A172 (cell line): ENCODE results near the gene SUN5. TPM values are rescaled to one million over a fixed set of nuclear protein-coding genes. Genes with fewer than 3 reads are reported as not detected.
"Not testable (repeated sequence)": the region's sequence is repeated elsewhere in the genome, so short reads cannot be mapped to it uniquely, and the experiment has no call there.

Source experiments
- DNase-seq: peaks from one replicate; pipeline ENCODE4 v3.0.0-alpha.2; 2015; ENCODE audit warnings: low spot score
- total RNA-seq: library from RNA; depleted of rRNA; stranded (reverse); fragments of >200 nt; shearing (Covaris generic); gene quantifications from 2 replicates; pipeline ENCODE4 v1.2.3, GENCODE V29; 2014; rRNA removed

Gene SUN5, protein sequence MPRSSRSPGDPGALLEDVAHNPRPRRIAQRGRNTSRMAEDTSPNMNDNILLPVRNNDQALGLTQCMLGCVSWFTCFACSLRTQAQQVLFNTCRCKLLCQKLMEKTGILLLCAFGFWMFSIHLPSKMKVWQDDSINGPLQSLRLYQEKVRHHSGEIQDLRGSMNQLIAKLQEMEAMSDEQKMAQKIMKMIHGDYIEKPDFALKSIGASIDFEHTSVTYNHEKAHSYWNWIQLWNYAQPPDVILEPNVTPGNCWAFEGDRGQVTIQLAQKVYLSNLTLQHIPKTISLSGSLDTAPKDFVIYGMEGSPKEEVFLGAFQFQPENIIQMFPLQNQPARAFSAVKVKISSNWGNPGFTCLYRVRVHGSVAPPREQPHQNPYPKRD
- total RNA-seq: not detected in 2 replicates

DNA sequence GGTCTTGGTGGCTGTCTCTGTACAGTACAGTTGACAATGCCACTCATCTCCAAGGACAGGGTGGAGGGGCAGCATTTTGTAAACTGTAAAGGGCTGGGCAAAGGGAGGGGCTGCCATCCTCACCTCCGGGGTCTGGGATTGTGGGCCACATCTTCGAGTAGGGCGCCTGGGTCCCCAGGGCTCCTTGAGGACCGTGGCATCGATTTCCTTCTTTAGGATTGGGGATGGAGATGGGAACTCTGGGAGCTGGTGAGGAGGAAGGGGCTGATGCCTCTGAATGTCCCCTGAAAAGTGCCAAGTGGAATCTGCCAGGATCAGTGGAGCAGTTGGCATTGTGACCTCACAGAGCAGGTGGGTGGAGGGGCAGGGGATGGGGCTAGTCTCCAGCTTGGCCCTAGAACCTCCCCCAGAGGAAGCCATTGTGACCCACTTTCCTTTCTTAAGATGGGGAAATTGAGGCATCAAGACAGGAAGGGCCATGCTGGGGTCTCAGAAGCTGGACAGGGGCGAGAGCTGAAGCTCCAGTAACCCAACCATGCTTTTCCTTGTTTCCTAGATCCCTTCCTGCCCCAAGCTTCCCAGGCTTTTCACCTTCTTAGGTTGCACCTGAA, at the start of gene SUN5:
SUN5 (minus strand) TSS at position 293 of the 611 bp plus-strand sequence; CDS start at position 200, 93 bp downstream.
- DNase-seq: no peak

DNA sequence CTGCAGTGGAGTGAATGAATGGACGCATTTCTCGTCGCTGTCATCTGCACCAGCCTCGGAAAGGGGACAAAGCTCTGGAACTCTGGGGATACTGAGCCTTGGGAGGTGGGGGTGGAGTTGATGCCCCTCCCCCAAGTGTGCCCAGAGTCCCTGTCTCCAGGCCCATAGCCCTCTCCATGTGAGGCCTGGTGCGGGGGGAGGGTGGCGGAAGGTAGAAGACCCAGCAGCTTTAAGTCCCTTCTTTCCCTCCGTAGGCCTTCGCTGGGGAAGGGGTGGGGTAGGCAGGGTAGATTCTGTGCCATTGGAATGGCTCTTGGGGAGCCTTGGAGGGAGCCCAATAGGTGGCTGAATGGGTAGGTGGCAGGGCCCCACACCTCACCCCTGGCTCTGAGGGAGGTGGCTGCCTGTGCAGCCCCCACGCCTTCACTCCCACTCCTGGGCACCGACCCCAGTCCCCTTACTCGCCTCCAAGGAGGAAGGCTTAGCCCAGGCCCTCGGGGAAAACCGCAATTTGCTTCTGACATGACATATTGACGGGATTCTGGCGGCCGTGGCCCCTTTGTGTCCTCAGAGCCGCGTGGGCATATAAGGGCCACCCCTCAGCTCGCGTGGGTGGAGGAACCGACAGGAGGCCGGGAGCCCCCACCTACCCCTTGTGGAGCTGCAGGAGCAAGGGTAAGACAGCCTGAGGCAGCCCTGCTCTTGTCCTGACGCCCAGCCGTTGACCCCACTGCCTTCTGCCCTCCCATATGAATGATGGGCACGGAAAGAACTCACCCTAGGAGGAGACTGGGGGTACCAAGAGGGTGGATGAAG, 49.3 kb upstream of the SUN5 start, which contains the start of gene BPIFB3:
BPIFB3 (plus strand) TSS at position 613 of the 816 bp plus-strand sequence. CDS start 1,533 bp downstream, outside the sequence.
- no peak for DNase-seq

DNA sequence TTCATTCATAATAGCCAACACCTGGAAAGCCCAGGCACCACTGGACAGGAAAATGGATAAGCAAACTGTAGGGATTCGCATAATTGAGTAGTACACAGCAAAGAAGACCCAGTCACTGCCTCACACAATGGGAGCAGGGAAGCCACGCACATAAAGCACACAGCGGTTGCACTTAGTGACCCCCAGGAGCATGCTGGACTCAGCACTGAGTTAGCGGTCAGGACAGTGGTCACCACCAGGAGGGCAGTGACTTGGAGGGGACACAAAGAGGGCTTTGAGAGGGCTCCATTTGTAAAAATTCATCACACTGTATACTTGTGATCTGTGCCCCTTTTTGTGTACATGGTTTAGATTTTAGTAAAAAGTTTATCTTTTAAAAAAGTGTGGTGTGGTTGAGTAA, 47.1 kb upstream of the SUN5 start:
- DNase-seq: no peak

DNA sequence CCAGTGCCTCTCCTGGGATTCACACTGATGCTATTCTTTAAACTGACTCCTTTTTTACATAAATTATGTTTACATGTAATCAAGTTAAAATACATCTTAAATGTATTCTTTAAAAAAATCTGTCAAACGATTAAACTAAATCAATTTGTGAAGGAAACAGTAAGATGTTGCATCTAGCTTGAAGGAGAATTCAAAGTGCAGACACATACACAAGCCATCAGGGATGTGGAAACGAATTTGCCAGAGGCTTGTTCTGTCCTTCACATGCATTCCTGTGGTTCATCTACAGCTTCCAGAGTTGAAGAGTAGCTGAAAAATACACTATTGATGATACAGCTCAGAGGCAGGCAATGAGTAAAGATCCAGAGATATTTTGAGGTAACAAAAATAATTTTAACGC, 42.2 kb upstream of the SUN5 start:
- no peak for DNase-seq

DNA sequence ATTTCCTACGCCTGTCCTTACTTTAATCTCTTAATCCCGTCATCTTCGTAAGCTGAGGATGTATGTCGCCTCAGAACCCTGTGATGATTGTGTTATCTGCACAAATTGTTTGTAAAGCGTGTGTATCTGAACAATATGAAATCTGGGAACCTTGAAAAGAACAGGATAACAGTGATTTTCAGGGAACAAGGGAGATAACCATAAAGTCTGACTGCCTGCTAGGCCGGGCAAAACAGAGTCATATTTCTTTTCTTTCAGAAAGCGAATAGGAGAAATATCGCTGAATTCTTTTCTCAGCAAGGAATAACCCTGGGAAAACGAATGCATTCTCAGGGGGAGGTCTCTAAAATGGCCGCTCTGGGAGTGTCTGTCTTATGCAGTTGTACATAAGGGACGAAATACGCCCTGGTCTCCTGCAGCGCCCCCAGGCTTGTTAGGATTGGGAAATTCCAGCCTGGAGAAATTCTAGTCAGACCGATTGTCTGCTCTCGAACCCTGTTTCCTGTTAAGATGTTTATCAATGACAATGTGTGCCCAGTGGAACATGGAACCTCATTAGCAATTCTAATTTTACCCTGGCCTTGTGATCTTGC, 41.0 kb upstream of the SUN5 start:
- not testable (repeated sequence) for DNase-seq

DNA sequence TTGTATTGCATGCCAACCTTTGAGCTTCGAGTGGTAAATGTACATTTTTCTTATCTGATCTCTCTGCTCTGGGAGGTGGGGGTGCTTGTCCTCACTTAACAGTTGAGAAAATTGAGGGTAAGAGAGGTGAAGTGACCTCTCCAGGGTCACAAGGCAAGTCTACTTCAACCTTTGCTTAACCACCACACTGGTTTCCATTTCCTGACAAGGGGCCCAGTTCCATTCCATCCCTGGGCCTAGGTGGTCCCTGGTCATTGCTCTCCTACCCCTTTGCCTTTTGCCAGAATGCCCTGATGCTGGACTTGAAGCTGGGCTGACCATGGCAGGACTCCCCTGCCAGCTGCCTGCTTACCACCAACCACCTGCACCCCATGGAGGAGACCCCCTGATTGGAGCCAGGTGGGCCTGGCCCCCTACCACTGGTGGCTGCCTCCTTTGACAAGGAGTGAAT, 39.5 kb upstream of the SUN5 start:
- no peak for DNase-seq

DNA sequence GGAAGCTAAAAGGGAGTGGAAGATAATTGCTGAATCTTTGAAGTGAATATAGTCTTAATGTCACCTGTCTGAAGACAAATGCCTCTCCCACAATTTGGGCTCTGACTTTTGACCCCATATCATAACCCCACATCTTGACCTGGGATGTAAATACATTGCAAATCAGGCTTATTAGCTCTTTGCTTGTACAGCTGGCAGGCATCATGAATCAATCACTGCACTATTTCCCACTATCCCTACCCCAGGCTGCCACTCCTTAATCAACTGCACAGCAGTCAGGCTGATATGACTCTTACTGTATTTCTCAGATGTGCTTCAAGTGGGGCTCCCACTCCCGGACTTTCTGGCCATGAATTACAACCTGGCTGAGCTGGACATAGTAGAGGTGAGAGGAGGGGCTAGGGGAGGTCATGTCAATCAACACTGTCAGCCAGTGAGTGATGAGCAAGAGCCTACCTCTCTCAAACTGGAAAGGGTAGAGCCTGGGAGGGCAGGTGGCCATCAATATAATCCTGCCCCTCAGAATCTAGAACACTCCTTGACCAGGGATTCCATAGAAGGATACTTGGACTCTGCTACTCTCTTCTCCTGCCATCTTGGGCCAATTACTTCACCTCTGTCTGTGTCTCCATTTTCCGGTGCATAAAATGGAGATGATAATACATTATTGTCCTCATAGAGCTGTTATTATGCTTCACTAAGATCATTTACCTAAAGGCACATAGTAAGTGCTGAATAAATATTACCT, 38.9 kb upstream of the SUN5 start:
- DNase-seq: no peak

DNA sequence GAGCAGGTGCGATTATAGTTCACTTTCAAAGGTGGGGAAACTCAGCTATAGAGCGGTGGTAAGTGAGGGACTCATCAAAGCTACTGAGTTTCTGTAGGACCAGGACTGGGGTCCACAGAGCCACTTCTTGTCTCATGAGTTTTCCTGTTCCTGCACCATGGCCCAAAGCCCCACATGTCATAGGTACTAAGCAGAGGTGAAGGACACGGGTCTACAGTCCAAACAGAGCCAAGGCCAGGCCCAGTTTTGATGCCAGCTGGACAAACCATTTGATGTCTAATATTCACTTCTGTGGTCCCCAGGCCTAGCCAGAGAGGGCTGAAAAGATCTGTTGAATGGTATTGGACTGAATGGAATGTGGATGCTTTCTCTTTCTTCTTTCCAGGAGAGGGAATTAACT, 38.2 kb upstream of the SUN5 start:
- no peak for DNase-seq

DNA sequence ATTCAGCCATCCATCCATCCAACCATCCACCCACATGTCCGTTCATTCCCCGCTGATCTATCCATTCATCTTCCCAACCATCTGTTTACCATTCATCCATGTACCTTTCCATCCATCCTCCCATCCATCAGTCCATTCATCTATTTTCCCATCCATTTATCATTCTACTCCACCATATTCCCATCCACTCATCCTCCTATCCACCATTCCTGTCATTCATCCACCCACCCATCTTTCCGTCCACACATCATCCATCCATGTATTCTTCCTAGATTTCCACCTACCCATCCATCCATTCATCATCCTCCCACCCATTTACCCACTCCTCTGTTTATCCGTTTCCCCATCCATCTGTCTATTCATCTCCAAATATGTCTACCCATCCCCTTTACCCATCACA, 34.0 kb upstream of the SUN5 start:
- no peak for DNase-seq

DNA sequence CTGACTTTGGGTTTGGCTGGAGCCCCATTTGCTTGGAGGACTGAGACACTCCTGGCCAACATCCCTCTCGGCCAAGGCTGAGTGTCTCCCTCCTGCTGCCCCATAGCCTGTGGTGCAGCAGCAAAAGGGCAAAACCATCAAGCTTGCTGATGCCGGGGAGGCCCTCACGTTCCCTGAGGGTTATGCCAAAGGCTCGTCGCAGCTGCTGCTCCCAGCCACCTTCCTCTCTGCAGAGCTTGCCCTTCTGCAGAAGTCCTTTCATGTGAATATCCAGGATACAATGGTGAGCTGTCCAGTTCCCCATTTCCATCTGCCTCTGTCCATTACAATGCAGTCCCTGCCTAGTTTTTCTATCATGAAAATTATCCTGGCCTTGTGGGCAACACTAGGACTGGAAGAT, 33.2 kb upstream of the SUN5 start:
- DNase-seq: no peak

DNA sequence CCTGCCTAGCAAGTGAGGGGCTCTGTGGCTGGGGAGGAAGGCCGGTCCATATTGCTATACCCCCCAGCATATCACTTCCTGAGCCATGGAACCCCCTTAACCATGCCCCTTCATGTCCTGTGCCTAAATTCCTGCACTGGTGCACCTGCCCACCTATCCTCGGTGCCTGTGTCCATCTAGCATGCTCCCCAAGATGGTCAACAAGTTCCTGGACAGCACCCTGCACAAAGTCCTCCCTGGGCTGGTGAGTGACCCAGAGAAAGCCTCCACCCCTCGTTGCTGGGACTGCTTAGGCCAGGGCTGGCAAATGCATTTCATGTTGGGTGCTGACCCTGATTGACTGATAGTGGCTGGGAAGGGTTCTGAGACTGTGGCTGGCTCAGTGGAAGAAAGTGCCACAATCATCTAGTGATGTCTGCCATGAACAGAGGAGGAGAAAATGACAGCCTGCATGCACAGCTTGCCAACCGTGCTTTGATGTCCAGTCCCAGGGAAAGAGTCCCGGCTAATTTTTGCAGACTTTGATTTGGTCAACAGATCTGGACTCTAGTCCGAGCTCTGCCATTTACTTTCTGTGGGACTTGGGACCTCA, 30.8 kb upstream of the SUN5 start:
- no peak for DNase-seq

DNA sequence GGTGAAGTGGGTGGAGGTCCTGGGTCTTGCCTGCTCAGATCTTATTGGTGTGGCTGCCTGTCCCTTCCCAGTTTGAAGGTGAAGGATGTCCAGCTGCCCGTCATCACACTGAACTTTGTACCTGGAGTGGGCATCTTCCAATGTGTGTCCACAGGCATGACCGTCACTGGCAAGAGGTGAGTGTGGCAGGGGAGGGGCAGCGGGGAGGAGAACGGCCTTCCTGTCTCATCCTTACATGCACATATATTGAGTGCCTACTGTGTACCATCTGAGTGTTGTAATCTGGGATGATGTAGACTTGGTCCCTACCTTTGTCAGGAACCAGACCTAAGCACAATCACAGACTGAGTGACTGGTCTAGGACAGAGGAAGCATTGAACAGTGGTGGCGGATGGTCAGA, 29.9 kb upstream of the SUN5 start:
- no peak for DNase-seq

DNA sequence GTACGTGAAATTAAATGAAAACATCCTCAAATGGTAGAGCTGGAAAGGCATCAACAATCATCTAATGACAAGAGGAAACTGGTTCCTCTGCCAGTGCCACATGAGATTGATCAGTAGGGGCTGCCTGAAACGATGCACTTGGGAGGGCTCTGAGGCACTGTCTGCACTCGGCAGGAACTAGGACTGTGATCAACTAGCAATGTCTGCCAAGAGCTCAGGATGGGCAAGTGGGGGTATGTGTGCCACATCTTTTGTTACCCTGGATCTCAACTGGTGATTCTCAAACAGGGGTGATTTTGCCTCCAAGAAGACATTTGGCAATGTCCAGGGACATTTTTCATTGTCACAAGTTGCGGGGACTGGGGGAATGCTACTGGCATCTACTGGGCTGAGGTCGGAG, 29.1 kb upstream of the SUN5 start:
- DNase-seq: no peak

DNA sequence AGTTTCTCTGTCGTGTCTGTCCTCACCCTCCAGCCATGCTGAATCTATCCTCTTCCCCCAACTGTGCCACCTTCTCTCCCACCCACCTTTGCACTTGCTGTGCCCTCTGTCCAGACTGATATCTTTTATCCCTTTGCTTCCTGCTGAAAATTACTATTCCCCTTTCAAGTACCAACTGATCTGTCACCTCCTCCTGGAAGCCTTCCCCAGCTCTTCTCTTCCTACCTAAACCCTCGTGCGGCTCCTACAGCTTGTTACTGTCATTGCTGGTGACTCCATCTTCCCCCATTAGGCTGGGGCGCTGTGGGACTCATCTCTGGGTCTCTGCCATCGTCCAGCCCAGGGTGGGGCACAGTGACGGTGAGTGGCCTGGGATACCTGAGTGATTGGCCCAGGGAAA, 28.3 kb upstream of the SUN5 start:
- DNase-seq: no peak

DNA sequence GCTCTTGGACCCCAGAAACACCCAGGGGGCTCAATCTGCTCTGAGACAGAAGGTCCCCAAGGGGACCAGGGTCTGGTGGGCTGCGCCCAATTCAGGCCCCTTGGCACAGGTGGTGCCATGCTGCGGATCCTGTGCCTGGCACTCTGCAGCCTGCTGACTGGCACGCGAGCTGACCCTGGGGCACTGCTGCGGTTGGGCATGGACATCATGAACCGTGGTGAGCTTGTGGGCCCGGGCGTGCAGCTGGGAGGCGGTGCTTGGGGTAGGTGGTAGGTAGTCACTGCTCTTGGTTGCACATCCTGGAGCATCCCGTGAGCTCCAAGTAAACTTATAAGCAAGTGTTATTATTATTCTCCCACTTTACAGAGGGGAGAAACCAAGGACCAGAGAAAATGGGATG, 27.3 kb upstream of the SUN5 start, which contains the start of gene BPIFB6:
BPIFB6 (plus strand) TSS at position 118 of the 400 bp plus-strand sequence; CDS start at position 118, 0 bp downstream.
- no peak for DNase-seq

DNA sequence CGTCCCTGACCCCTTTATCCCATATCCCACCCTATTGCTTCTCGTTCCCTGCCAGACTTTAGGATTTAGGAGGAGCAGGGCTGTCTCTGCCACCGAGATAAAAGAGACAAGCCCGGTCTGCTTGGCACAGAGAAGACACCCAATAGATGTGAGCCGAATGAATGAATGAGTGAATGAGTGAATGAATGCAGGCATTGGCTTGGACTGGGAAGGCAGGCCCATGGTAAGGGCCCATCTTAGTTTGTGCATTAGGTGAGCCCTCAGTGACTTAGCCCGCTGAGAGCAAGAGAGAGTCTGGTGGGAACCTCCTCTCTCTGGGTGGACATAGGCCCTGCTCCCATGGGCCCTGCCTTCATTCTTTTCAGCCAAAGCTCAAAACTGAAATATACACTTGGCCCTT, 26.3 kb upstream of the SUN5 start:
- no peak for DNase-seq

DNA sequence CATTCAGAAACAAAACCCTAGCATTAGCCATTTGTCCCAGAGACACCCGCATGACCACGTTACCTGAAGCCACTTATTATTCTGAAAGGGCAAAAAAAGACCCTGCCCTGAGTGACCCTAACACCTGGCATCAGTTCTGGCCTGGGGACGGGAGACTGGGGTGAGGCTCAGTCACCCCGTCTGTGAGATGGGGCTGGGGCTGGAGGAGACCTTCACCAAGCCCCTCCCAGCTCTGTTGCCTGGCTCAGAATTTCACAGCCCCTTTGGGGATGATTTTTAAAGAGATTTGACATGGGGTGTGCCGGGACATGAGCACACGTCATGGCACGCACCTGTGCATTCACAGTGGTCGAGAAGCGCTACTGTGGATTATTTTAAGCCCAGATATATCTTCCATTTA, 25.8 kb upstream of the SUN5 start:
- no peak for DNase-seq

DNA sequence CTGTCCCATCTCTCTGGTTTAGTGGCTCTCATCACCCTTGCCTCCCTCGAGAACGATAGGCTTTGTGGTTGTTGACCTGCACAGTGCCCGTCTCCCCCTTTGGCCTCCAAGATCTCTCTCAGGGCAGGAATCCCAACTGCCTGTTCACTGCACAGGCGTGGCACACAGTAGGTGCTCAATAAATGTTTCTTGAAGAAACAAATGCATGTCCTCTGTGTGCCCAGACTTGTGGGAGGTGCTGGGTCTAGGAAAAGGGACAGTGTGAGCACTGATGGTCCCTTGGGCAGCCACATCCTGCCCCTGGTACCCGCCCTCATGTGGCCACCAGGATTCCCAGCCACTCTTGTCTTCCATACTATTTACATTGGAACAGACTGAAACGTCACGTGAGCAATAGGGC, 24.6 kb upstream of the SUN5 start:
- no peak for DNase-seq

DNA sequence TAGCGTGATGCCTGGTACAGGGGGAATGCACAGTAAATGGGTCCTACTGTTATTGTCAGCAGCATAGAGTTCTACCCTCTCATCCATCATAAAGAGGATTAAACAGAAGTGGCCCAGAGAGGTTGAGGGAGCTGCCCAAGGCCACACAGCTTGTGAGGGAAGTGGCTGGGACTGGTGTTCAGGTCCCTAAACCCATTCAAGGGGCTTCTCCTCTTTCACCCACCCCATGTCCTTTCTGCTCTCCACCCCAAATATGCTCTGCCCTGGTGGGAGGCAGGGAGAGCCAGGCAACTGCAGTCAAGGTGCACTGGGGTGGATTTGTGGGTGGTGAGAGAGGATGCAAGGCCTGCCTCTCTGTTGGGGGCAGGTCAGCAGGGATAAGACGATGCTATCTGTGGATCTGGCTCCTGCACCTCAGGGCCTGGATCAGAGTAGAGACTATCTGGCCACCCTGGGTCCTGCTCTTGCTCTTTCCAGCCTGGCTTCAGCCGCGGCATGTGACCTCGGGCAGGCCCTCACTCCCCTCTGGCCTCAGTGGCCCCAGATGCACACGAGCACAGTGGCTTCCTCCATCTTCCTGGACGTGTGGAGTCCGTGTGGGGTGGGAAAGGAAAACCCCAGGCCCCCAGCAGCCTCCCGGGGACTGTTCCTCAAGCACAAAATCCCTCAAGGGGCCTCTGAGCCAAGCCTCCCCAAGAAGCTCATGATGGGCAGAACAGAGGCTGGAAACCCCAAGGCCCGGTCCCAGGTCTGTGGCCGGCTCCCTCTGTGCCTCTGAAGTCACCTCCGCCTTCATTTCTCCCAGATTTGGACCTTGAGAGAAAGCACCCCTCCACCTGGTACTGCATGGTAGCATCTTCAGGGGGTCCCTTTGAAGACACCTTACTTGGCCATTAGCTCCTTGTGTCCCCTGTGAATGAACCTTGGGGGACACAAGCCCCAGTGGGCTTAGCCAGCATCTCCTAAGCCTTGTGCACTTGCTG, 23.8 kb upstream of the SUN5 start:
- DNase-seq: no peak
